Neural cell (in vitro differentiated cells): ENCODE data around the gene DTX1. TPM values are rescaled to one million over a fixed set of nuclear protein-coding genes. Genes with fewer than 3 reads are reported as not detected.

Experiments
- H2AFZ ChIP-seq: fragments of 200-600, 300-800 bp; sonication (generic), shearing (Covaris generic); 2 replicates; pipeline ENCODE4 v1.6.0; 2014; ENCODE audit warnings: low read depth, mild to moderate bottlenecking, antibody characterized with exemption, low read length, moderate library complexity
- H3F3A ChIP-seq: fragments of 200-600 bp; shearing (Covaris generic); 2 replicates; pipeline ENCODE4 v1.6.1; 2016; ENCODE audit warnings: mild to moderate bottlenecking, moderate library complexity, mixed read lengths, antibody characterized with exemption, low read length; ENCODE audit not compliant: insufficient read depth, poor library complexity, severe bottlenecking
- H3K27ac ChIP-seq: fragments of 200-600, 300-800 bp; sonication (generic), shearing (Covaris generic); 2 replicates; pipeline ENCODE4 v1.5.1; 2014; ENCODE audit warnings: mild to moderate bottlenecking, low read length, moderate library complexity
- H3K27me3 ChIP-seq: fragments of 300-800, 200-600 bp; sonication (generic), shearing (Covaris generic); 2 replicates; pipeline ENCODE4 v1.6.0; 2014; ENCODE audit warnings: mild to moderate bottlenecking, low read depth, low read length, moderate library complexity; ENCODE audit not compliant: insufficient read depth
- H3K36me3 ChIP-seq: fragments of 300-800, 200-600 bp; sonication (generic), shearing (Covaris generic); 2 replicates; pipeline ENCODE4 v1.5.1; 2014; ENCODE audit warnings: mild to moderate bottlenecking, antibody characterized with exemption, low read length, moderate library complexity; ENCODE audit not compliant: insufficient read depth
- H3K4me2 ChIP-seq: fragments of 300-800, 200-600 bp; sonication (generic), shearing (Covaris generic); 2 replicates; pipeline ENCODE4 v1.6.0; 2014; ENCODE audit warnings: mild to moderate bottlenecking, low read length
- H3K4me3 ChIP-seq: fragments of 300-800, 200-600 bp; sonication (generic), shearing (Covaris generic); 2 replicates; pipeline ENCODE4 v1.5.1; 2014; ENCODE audit warnings: mild to moderate bottlenecking, low read length, moderate library complexity
- H3K79me2 ChIP-seq: fragments of 200-600 bp; shearing (Covaris generic); replicated peaks from 2 replicates; pipeline ENCODE4 v1.6.0; 2014; ENCODE audit warnings: mild to moderate bottlenecking, low read length, moderate library complexity; ENCODE audit not compliant: insufficient read depth
- H3K9ac ChIP-seq: fragments of 300-800, 200-600 bp; sonication (generic), shearing (Covaris generic); 2 replicates; pipeline ENCODE4 v1.6.1; 2016; ENCODE audit warnings: mild to moderate bottlenecking, low read length, mixed read lengths
- H3K9me2 ChIP-seq: fragments of 200-600 bp; shearing (Covaris generic); 2 replicates; pipeline ENCODE4 v1.6.1; 2016; ENCODE audit warnings: mild to moderate bottlenecking, low read length, mixed read lengths; ENCODE audit not compliant: insufficient read depth
- H3K9me3 ChIP-seq: fragments of 200-600, 300-800 bp; sonication (generic), shearing (Covaris generic); 2 replicates; pipeline ENCODE4 v1.6.1; 2016; ENCODE audit warnings: mild to moderate bottlenecking, mixed run types, low read length, moderate library complexity, mixed read lengths
- H4K20me1 ChIP-seq: fragments of 200-600 bp; shearing (Covaris generic); 2 replicates; pipeline ENCODE4 v1.6.1; 2016; ENCODE audit warnings: mild to moderate bottlenecking, mixed run types; ENCODE audit not compliant: insufficient read depth
- EP300 ChIP-seq: fragments of 450-650 bp; conservative IDR thresholded peaks from 2 replicates; pipeline ENCODE4 v1.6.1; 2014; ENCODE audit warnings: antibody characterized with exemption, mild to moderate bottlenecking, moderate library complexity; ENCODE audit not compliant: poor library complexity, severe bottlenecking
- EZH2 ChIP-seq: fragments of 200-600, 300-800 bp; shearing (Covaris generic), sonication (generic); IDR thresholded peaks from 2 replicates; pipeline ENCODE4 v1.6.1; 2014; ENCODE audit warnings: antibody characterized with exemption, low read length, borderline replicate concordance, mild to moderate bottlenecking; ENCODE audit not compliant: insufficient read depth, poor library complexity, severe bottlenecking
- MXI1 ChIP-seq: fragments of 450-650 bp; conservative IDR thresholded peaks from 2 replicates; pipeline ENCODE4 v1.6.1; 2014; ENCODE audit warnings: antibody characterized with exemption, mild to moderate bottlenecking; ENCODE audit not compliant: poor library complexity, severe bottlenecking
- POLR2AphosphoS5 ChIP-seq: IDR thresholded peaks from 2 replicates; pipeline ENCODE4 v1.6.1; 2012
- RAD21 ChIP-seq: fragments of 450-650 bp; conservative IDR thresholded peaks from 2 replicates; pipeline ENCODE4 v1.6.1; 2014; ENCODE audit warnings: antibody characterized with exemption, mild to moderate bottlenecking, moderate library complexity
- SMC3 ChIP-seq: fragments of 450-650 bp; conservative IDR thresholded peaks from 2 replicates; pipeline ENCODE4 v1.6.1; 2014; ENCODE audit warnings: antibody characterized with exemption, mild to moderate bottlenecking, moderate library complexity; ENCODE audit not compliant: poor library complexity
- TAF1 ChIP-seq: IDR thresholded peaks from 2 replicates; pipeline ENCODE4 v1.6.1; 2012; ENCODE audit warnings: low read depth
- polyA plus RNA-seq: library from polyadenylated mRNA; depleted of rRNA; stranded (reverse); fragments of >200 nt; gene quantifications from 2 replicates; pipeline ENCODE4 v1.2.3, GENCODE V29; 2014
- TF ChIP-seq, protein P1 (sequence below): fragments of 450-650 bp; IDR thresholded peaks from 2 replicates; pipeline ENCODE4 v1.5.1; 2014; ENCODE audit warnings: antibody characterized with exemption, mild to moderate bottlenecking, moderate library complexity; ENCODE audit not compliant: poor library complexity, severe bottlenecking
- TF ChIP-seq, protein P2 (sequence below): IDR thresholded peaks from 2 replicates; pipeline ENCODE4 v1.6.1; 2012; ENCODE audit warnings: borderline replicate concordance

DTX1 gene
- polyA plus RNA-seq, 1 donor from 2014 or later = 30.7 TPM

DNA sequence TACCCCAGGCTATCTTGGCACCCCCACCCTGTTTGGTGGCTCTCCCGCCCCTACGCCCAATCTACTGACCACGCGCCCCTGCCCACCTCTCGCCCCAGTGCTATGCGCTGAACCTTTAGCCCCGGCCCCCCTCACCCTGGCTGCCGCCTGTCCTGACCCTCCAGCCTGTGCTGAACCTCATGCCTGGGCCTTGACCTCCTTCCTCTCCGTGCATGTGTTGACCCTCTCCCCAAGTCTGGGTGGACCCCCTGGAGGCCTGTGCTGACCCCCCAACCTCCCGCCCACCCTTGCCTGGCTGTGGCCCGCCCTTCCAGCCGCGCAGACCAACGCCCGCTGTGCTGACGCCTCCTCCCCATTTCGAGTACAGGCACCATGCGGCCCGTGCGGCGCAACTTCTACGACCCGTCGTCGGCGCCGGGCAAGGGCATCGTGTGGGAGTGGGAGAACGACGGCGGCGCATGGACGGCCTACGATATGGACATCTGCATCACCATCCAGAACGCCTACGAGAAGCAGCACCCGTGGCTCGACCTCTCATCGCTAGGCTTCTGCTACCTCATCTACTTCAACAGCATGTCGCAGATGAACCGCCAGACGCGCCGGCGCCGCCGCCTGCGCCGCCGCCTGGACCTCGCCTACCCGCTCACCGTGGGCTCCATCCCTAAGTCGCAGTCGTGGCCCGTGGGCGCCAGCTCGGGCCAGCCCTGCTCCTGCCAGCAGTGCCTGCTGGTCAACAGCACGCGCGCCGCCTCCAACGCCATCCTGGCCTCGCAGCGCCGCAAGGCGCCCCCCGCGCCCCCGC is 20.7 kb downstream of the DTX1 start:
- H3K4me3 ChIP-seq = no peak overlapping the region
- H3K9ac ChIP-seq = no peak overlapping the region
- H3K4me2 ChIP-seq = no peak overlapping the region
- no peak overlapping the region for H3K27ac ChIP-seq
- H2AFZ ChIP-seq = no peak overlapping the region
- H3K79me2 ChIP-seq = no peaks in the 10 kb centered on the region
- no peaks in the 10 kb centered on the region for H3K36me3 ChIP-seq
- H3K9me3 ChIP-seq = no peaks in the 10 kb centered on the region
- peaks cover 7% of the 10 kb centered on the region for H3K27me3 ChIP-seq
- no peak for TF ChIP-seq EP300
- TF ChIP-seq, protein P1, sequence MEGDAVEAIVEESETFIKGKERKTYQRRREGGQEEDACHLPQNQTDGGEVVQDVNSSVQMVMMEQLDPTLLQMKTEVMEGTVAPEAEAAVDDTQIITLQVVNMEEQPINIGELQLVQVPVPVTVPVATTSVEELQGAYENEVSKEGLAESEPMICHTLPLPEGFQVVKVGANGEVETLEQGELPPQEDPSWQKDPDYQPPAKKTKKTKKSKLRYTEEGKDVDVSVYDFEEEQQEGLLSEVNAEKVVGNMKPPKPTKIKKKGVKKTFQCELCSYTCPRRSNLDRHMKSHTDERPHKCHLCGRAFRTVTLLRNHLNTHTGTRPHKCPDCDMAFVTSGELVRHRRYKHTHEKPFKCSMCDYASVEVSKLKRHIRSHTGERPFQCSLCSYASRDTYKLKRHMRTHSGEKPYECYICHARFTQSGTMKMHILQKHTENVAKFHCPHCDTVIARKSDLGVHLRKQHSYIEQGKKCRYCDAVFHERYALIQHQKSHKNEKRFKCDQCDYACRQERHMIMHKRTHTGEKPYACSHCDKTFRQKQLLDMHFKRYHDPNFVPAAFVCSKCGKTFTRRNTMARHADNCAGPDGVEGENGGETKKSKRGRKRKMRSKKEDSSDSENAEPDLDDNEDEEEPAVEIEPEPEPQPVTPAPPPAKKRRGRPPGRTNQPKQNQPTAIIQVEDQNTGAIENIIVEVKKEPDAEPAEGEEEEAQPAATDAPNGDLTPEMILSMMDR = no peak
- TF ChIP-seq RAD21 = no peak
- no peak for TF ChIP-seq EZH2
- TF ChIP-seq MXI1 = no peak
- TF ChIP-seq POLR2AphosphoS5 = no peak
- no peak for TF ChIP-seq SMC3
- TF ChIP-seq, protein P2, sequence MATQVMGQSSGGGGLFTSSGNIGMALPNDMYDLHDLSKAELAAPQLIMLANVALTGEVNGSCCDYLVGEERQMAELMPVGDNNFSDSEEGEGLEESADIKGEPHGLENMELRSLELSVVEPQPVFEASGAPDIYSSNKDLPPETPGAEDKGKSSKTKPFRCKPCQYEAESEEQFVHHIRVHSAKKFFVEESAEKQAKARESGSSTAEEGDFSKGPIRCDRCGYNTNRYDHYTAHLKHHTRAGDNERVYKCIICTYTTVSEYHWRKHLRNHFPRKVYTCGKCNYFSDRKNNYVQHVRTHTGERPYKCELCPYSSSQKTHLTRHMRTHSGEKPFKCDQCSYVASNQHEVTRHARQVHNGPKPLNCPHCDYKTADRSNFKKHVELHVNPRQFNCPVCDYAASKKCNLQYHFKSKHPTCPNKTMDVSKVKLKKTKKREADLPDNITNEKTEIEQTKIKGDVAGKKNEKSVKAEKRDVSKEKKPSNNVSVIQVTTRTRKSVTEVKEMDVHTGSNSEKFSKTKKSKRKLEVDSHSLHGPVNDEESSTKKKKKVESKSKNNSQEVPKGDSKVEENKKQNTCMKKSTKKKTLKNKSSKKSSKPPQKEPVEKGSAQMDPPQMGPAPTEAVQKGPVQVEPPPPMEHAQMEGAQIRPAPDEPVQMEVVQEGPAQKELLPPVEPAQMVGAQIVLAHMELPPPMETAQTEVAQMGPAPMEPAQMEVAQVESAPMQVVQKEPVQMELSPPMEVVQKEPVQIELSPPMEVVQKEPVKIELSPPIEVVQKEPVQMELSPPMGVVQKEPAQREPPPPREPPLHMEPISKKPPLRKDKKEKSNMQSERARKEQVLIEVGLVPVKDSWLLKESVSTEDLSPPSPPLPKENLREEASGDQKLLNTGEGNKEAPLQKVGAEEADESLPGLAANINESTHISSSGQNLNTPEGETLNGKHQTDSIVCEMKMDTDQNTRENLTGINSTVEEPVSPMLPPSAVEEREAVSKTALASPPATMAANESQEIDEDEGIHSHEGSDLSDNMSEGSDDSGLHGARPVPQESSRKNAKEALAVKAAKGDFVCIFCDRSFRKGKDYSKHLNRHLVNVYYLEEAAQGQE = no peak
- TF ChIP-seq TAF1 = no peak
- H3F3A ChIP-seq = no peaks in the 10 kb centered on the region
- no peaks in the 10 kb centered on the region for H3K9me2 ChIP-seq
- peaks cover 9% of the 10 kb centered on the region for H4K20me1 ChIP-seq

DNA sequence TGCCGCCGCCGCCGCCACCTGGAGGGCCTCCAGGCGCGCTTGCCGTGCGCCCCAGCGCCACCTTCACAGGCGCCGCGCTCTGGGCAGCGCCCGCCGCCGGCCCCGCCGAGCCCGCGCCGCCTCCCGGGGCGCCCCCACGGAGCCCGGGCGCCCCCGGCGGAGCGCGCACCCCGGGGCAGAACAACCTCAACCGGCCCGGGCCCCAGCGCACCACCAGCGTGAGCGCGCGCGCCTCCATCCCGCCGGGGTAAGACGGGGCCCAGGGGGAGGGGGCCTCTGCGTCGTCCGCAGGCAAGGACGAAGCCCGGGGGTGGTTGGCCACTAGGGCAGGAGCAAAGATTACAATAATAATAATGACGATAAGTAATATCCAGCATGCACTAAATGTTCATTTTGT is 21.3 kb downstream of the DTX1 start:
- no peak overlapping the region for H3K4me2 ChIP-seq
- no peaks in the 10 kb centered on the region for H3F3A ChIP-seq
- peaks cover 7% of the 10 kb centered on the region for H3K27me3 ChIP-seq
- no peak overlapping the region for H3K9ac ChIP-seq
- no peak overlapping the region for H3K4me3 ChIP-seq
- H3K79me2 ChIP-seq = no peaks in the 10 kb centered on the region
- H4K20me1 ChIP-seq = peaks cover 9% of the 10 kb centered on the region
- H2AFZ ChIP-seq = no peak overlapping the region
- no peaks in the 10 kb centered on the region for H3K9me2 ChIP-seq
- no peak for TF ChIP-seq EZH2
- TF ChIP-seq, protein P2 = no peak
- no peak for TF ChIP-seq MXI1
- TF ChIP-seq POLR2AphosphoS5 = no peak
- TF ChIP-seq, protein P1 = no peak
- TF ChIP-seq TAF1 = no peak
- TF ChIP-seq SMC3 = no peak
- TF ChIP-seq RAD21 = no peak
- TF ChIP-seq EP300 = no peak
- no peaks in the 10 kb centered on the region for H3K36me3 ChIP-seq
- H3K9me3 ChIP-seq = no peaks in the 10 kb centered on the region
- H3K27ac ChIP-seq = no peak overlapping the region
